Muscle layer of duodenum (tissue), 2 donors: ENCODE data around the gene TP53I13.
A peak's percentile ranks its signal among the peaks of the same experiment; 100 is the strongest.
"Not testable (repeated sequence)": the region's sequence is repeated elsewhere in the genome, so short reads cannot be mapped to it uniquely, and the experiment has no call there.

ENCODE experiments used
- H3K27ac ChIP-seq: one replicate; pipeline ENCODE4 v1.7.0; 2013; ENCODE audit warnings: mild to moderate bottlenecking, low read length
- H3K27me3 ChIP-seq: one replicate; pipeline ENCODE4 v1.7.0; 2013; ENCODE audit warnings: low read depth, mild to moderate bottlenecking, control low read depth, low read length
- H3K36me3 ChIP-seq, 2 donors: one replicate each; pipeline ENCODE4 v1.7.0; 2013; ENCODE audit warnings: low read length in 2 of 2, control low read depth in 1 of 2, mild to moderate bottlenecking in 1 of 2; ENCODE audit not compliant: insufficient read depth in 2 of 2, control insufficient read depth in 1 of 2
- H3K4me1 ChIP-seq, 2 donors: one replicate each; pipeline ENCODE4 v1.7.0; 2013; ENCODE audit warnings: low read length in 2 of 2, mild to moderate bottlenecking in 2 of 2, control low read depth in 1 of 2, moderate library complexity in 1 of 2; ENCODE audit not compliant: insufficient read depth in 2 of 2, control insufficient read depth in 1 of 2
- H3K4me3 ChIP-seq, 2 donors: one replicate each; pipeline ENCODE4 v1.7.0; 2013; ENCODE audit warnings: low read length in 2 of 2, low read depth in 1 of 2, mild to moderate bottlenecking in 1 of 2
- H3K9me3 ChIP-seq, 2 donors: one replicate each; pipeline ENCODE4 v1.7.0; 2013; ENCODE audit warnings: low read length in 2 of 2, control low read depth in 1 of 2, mild to moderate bottlenecking in 1 of 2; ENCODE audit not compliant: control insufficient read depth in 1 of 2
- donor health status: healthy.

The TP53I13 gene

DNA sequence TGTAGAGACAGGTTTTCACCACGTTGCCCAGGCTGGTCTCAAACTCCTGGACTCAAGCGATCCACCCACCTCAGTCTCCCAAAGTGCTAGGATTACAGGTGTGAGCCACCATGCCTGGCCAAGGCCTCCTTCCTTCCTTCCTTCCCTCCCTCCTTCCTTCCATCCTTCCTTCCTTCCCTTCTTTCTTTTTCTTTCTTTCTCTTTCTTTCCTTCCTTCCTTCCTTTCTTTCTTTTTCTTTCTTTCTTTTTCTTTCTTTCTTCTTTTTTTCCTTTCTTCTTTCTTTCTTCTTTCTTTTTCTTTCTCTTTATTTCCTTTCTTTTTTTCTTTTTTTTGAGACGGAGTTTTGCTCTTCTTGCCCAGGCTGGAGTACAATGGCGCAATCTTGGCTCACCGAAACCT, 10.4 kb upstream of the TP53I13 start:
- H3K27me3 ChIP-seq, H3K4me1 ChIP-seq, H3K27ac ChIP-seq, H3K9me3 ChIP-seq, H3K4me3 ChIP-seq, H3K36me3 ChIP-seq: not testable (repeated sequence)

DNA sequence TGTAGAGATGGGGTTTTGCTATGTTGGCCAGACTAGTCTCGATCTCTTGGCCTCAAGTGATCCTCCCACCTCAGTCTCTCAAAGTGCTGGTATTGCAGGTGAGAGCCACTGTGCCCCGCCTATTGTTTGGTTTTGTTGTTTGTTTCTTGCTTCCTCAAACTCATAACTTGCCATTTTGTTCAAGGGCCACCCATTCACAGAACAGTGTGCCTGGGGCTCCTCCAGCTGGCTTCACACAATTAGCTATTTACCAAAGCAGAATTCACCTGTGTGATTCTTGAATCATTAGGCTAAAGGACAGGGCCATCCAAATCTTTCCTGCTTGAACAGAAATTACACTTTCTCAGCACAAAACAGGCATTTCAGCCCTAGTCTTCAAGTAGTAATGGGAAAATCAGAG, 8.9 kb upstream of the TP53I13 start:
- no peaks in the 10 kb centered on the region for H3K9me3 ChIP-seq
- peak overlapping the region; percentile 23 for H3K27ac ChIP-seq
- no peak overlapping the region for H3K4me3 ChIP-seq
- H3K4me1 ChIP-seq, result peaks cover 0 to 5% of the 10 kb centered on the region in 2 donors
- peaks cover 0 to 7% of the 10 kb centered on the region in 2 donors for H3K36me3 ChIP-seq
- H3K27me3 ChIP-seq, result no peaks in the 10 kb centered on the region

DNA sequence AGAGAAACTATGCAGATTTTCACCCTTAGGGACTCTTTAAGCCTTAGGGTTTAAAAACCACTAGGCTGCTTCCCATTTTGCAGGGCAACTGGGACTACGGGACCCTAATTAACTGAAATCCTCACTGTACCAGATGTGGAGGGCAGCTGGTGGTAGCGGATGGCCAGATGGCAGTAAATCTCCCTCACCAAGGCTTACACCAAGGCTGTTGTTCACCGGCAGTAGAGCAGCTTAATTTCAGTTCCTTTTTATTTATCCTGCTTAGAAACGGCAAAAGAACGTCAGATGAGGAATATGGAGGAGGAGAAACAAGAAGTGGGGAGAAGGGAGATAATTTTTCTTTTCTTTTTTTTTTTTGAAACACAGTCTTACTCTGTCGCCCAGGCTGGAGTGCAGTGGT, 8.2 kb upstream of the TP53I13 start:
- Histone ChIP-seq H3K4me3 (no peak overlapping the region), H3K36me3 (peaks cover 0 to 7% of the 10 kb centered on the region in 2 donors), H3K27me3 (no peaks in the 10 kb centered on the region), H3K4me1 (peaks cover 0 to 5% of the 10 kb centered on the region in 2 donors), H3K9me3 (no peaks in the 10 kb centered on the region), H3K27ac (peak overlapping the region; percentile 23)

DNA sequence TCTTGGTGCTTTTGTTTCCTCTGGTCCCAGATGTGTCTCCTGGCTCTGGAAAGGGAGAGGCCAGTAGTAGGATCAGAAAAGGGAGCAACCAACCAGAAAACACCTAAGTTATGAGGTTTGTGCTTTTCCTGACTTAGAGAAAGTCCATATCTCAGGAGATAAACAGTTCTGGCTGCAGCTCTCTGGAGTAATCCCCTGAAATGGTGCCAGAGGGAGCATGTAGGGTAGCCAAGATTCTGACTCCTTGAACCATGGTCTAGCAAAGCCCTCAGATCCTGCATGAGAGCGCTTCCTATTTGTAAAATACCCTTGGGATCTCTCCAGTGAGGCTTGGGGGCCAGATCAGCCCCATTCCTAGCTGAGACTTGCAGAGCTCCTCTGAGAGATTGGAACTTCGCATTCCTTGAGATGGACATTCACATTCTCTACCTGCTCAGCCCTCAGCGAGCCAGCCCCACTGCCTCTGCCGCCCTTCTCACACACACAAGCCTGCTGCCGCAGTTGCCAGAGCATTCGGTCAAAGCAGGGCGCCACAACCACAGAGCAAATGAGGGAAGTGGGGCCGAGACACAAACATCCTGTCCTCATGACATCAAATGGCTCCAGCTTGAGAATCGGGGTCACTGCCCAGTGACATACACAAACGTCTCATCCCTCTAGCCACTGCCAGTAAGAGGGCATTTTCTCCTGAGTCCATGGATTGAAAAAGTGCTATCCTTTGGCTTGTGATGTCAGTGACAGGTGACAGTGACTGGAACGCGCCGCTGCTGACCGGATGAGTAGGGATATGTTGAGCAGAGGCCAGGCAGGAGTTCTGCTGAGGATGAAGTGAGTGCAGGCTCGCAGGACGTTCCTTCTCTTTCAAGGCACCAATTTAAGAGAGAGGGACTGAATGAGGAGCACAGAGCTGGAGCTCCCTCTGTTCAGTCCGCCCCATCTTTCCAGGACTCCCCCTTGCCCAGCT, 6.7 kb upstream of the TP53I13 start:
- Histone ChIP-seq H3K9me3 (no peaks in the 10 kb centered on the region), H3K4me3 (no peak overlapping the region), H3K27me3 (no peaks in the 10 kb centered on the region), H3K4me1 (peaks cover 3 to 14% of the 10 kb centered on the region in 2 donors), H3K27ac (no peak overlapping the region), H3K36me3 (peaks cover 0 to 7% of the 10 kb centered on the region in 2 donors)

DNA sequence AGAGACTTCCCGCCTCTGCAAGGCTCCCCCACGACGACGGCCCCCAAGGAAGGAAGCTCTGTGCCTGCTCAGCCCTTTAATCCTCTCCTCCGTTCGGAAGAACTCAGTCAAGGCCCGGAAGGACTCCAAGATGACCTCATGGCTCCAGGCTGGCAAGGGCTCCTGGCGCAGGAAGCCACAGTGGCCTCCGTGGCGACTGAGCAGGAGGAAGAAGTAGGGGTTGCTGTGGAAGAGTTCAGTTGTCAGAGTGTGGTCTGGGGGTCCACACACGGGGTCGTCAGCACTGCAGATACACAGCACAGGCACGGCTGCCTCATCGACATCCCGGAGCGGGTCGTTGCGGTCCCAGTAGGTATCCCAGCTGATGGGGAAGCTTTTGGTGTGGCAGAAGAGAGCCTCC, 5.9 kb upstream of the TP53I13 start:
- Histone ChIP-seq H3K27me3 (no peaks in the 10 kb centered on the region), H3K9me3 (no peaks in the 10 kb centered on the region), H3K4me1 (peaks cover 3 to 14% of the 10 kb centered on the region in 2 donors), H3K27ac (no peak overlapping the region), H3K36me3 (peaks cover 0 to 7% of the 10 kb centered on the region in 2 donors), H3K4me3 (no peak overlapping the region)

DNA sequence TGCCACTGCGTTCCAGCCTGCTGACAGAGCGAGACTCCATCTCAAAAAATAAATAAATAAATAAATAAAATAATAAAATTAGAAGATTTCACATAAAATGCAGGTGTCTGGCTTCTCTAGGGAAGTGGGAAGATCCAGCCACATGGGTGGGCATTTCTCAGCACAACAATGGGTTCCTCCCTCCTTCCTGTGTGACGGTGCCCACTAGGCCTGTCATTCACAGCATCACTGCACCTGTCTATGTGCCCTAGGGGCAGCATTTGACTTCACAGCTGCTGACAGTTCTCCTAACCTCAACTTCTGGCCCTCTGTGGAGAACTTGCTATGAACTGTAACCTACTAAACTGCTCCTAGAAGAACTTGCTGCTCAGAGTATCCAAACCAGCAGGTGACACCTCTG, 4.7 kb upstream of the TP53I13 start:
- Histone ChIP-seq H3K27me3 (no peaks in the 10 kb centered on the region), H3K4me1 (peaks cover 3 to 16% of the 10 kb centered on the region in 2 donors), H3K4me3 (no peak overlapping the region), H3K9me3 (no peaks in the 10 kb centered on the region), H3K36me3 (peaks cover 0 to 7% of the 10 kb centered on the region in 2 donors), H3K27ac (no peak overlapping the region)

DNA sequence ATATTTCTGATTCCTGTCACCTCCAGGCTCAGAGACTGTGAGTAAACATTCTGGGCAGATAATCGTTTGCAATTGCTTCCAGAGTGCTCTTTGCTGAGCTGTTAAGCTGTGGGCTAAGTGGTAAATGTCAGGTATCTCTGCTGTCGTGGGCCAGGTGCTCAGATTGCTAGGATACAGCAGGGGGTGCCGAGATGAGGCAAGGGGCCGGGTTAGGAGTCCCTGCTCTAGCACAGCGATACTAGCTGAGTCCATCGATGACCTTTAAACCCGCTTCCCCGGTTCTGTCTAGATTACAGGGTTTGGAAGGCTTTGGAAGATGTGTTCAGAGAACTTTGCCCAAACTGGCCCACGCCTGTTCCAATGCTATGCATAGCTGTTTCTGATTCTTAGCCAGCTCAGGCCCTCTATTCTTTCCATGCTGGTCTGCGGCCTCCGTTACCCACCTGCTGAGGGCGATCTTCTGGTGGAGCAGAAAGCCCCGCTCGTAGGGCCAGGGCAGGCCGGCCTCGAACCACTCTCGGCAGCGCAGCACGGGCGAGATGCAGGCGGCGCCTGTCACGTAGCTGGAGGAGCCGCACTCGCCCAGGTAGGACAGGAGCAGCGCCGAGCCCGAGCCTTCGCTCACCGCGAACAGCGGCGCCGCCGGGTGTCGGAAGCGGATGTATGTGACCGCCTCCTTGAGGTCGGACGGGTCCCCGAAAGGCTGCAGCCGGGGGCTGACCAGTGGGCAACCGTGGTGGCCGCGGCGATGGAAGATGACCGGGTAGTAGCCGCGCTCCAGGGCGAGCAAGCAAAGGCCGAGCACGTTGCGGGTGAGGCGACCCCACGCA, 2.6 kb upstream of the TP53I13 start:
- H3K4me3 ChIP-seq, result peak overlapping the region; percentile 61 to 75
- peaks cover 9 to 24% of the 10 kb centered on the region in 2 donors for H3K4me1 ChIP-seq
- H3K27ac ChIP-seq, result no peak overlapping the region
- no peaks in the 10 kb centered on the region for H3K9me3 ChIP-seq
- H3K36me3 ChIP-seq, result peaks cover 0 to 7% of the 10 kb centered on the region in 2 donors
- no peaks in the 10 kb centered on the region for H3K27me3 ChIP-seq

DNA sequence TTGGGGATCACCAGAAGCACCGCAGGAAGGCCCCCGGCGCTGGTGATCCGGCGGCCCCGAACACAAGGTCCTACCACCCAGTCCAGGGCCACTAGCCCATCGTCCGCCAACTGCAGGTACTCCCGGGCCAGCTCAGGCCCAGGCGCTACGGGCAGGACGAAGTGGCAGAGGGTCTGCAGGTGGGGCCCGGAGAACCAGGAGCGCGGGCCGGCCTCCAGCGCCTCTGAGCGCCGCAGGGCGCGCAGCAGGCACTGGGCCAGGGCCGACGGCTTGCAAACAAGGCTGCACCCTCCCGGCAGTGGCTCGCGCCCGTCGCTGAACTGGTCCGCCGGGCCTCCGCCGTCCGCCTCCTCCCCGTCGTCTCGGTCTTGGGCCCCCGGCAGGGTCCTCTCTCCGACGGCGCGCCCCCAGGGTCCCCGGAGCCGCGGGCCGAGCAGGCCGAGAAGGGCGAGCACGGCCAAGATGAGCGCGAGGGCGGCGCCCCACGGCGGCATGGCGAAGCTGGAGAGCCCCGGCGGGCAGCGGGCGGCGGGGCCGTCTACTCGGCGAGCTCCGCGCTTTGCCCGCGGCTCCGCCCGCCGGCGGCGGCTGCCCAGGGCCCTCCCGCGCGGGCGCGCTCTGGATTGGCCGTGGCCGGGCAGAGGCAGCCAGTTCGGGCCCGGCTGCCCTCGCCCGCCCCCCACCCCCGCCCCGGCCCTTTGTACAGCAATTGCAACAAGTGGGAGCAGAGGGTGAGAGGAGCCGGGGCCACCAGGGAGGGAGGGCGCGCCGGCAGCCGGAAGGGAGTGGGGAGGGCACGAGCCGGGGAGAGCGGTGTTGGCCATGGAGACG, 1.8 kb upstream of the TP53I13 start, which contains the start of gene ABHD15:
Gene ABHD15, minus strand, starts transcription at position 565 of the 831 bp plus-strand sequence. Its CDS starts 71 bp downstream, at position 494.
- Histone ChIP-seq H3K27ac (no peak within 1 kb of the TSS), H3K36me3 (peaks cover 0 to 7% of the 10 kb centered on the region in 2 donors), H3K4me1 (peaks cover 9 to 21% of the 10 kb centered on the region in 2 donors), H3K27me3 (no peaks in the 10 kb centered on the region), H3K9me3 (no peaks in the 10 kb centered on the region), H3K4me3 (peak within 1 kb of the TSS; percentile 75 to 81)

DNA sequence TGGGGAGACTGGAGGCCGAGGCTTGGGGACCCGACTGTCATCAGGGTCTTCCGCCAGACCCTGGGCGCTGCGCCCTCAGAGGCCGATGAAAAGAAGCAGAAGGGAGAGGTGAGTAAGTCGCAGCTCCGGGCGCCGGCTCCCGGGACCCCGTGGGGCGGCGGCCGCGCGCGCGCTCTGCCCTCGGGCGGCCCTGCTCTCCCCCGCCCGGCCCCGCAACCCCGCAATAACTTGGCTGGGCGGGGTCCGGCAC, 1.3 kb upstream of the TP53I13 start:
- H3K27ac ChIP-seq, result no peak overlapping the region
- peaks cover 0 to 4% of the 10 kb centered on the region in 2 donors for H3K36me3 ChIP-seq
- H3K4me1 ChIP-seq, result peaks cover 9 to 26% of the 10 kb centered on the region in 2 donors
- peak overlapping the region; percentile 75 to 81 for H3K4me3 ChIP-seq
- H3K27me3 ChIP-seq, result no peaks in the 10 kb centered on the region
- no peaks in the 10 kb centered on the region for H3K9me3 ChIP-seq

DNA sequence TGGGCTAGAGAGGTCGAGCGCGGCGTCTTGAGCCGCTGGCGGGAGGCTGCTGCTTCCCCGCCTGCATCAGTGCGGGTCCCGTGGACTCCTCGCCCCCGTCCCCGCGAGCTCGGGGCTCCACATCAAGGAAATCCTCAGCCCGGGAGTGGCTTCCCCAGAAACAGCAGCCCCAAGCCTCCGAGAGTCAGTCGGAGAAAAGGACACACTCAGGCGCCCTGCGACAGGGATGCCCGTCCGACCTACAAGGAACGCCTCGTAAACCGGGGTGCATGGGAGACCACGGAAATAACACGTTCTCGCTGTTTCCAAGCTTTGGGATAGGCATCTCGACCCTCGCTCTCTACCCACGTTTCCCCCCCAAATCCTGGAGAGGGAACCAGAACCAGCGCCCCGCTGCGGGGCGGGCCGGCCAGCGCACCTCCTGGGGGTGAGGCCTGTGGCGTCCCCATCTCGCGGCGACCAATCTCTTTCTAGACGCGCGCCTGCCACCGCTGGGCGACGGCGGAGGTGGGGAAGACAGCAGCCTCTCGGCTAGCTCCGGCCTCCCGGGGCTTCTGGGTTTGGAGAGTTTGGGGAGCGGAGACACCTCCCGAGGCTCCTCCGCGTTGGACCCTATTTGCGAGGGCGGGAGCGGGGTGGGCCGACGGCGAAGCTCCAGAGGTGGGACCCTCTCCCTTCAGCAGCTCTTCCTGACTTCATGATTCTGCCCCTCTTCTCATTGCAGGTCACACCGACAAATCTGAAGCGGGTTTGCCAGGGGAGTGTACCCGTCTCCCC, 759 bp upstream of the TP53I13 start:
- H3K9me3 ChIP-seq, result no peaks in the 10 kb centered on the region
- peaks cover 9 to 31% of the 10 kb centered on the region in 2 donors for H3K4me1 ChIP-seq
- H3K4me3 ChIP-seq, result peak overlapping the region; percentile 75 to 81
- peak overlapping the region; percentile 67 for H3K27ac ChIP-seq
- H3K36me3 ChIP-seq, result no peaks in the 10 kb centered on the region
- no peaks in the 10 kb centered on the region for H3K27me3 ChIP-seq
